ENCODE measurements around the gene MMP24.
A peak's percentile ranks its signal among the peaks of the same experiment; 100 is the strongest.

Gene MMP24

GRCh38 chr20:35277127-35277526 is 50.6 kb downstream of the MMP24 start:
- peaks cover 6% of the 10 kb centered on the region; the same call in 1 of the 2 replicates for H4K20me1 ChIP-seq (ENCODE audit: insufficient read depth, low read length)
- no peaks in the 10 kb centered on the region for H3K27me3 ChIP-seq (ENCODE audit: low read depth, low read length)
- peaks cover 46% of the 10 kb centered on the region for H3K36me3 ChIP-seq (replicated peaks; ENCODE audit: low read depth, low read length)
- peaks cover 23% of the 10 kb centered on the region for H3K4me1 ChIP-seq (ENCODE audit: low read length)
- TF ChIP-seq, protein P1, sequence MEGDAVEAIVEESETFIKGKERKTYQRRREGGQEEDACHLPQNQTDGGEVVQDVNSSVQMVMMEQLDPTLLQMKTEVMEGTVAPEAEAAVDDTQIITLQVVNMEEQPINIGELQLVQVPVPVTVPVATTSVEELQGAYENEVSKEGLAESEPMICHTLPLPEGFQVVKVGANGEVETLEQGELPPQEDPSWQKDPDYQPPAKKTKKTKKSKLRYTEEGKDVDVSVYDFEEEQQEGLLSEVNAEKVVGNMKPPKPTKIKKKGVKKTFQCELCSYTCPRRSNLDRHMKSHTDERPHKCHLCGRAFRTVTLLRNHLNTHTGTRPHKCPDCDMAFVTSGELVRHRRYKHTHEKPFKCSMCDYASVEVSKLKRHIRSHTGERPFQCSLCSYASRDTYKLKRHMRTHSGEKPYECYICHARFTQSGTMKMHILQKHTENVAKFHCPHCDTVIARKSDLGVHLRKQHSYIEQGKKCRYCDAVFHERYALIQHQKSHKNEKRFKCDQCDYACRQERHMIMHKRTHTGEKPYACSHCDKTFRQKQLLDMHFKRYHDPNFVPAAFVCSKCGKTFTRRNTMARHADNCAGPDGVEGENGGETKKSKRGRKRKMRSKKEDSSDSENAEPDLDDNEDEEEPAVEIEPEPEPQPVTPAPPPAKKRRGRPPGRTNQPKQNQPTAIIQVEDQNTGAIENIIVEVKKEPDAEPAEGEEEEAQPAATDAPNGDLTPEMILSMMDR (IDR thresholded peaks at IDR 0.05; ENCODE audit: low read depth, low read length) = no peak
- no peak for TF ChIP-seq EZH2phosphoT487 (IDR thresholded peaks at IDR 0.05; ENCODE audit: low read depth)
- H3K9ac ChIP-seq (ENCODE audit: low read length) = peak overlapping the region; percentile 97
- H3K4me2 ChIP-seq (ENCODE audit: low read length) = peak overlapping the region; percentile 99
- H3K79me2 ChIP-seq (ENCODE audit: low read length) = peaks cover 29% of the 10 kb centered on the region
- H3K27ac ChIP-seq (ENCODE audit: low read length) = peak overlapping the region; percentile 80
- H3K4me3 ChIP-seq (ENCODE audit: low read length) = peak overlapping the region; percentile 95
- H2AFZ ChIP-seq (ENCODE audit: low read depth, low read length) = no peak overlapping the region
- H3K9me3 ChIP-seq (ENCODE audit: insufficient read depth, low read length) = no peaks in the 10 kb centered on the region

GRCh38 chr20:35277531-35278395 is 51.3 kb downstream of the MMP24 start, which contains the start of gene MMP24OS:
Gene MMP24OS, minus strand, starts transcription at chr20:35278122. Its CDS starts 193 bp downstream, at chr20:35277929.
- peaks cover 35% of the 10 kb centered on the region for H3K79me2 ChIP-seq (ENCODE audit: low read length)
- H3K9me3 ChIP-seq (ENCODE audit: insufficient read depth, low read length) = no peaks in the 10 kb centered on the region
- H3K27ac ChIP-seq (ENCODE audit: low read length) = peak within 1 kb of the TSS; percentile 80
- H3K4me3 ChIP-seq (ENCODE audit: low read length) = peak within 1 kb of the TSS; percentile 95
- H3K4me1 ChIP-seq (ENCODE audit: low read length) = peaks cover 23% of the 10 kb centered on the region
- no peak for TF ChIP-seq EZH2phosphoT487 (IDR thresholded peaks at IDR 0.05; ENCODE audit: low read depth)
- TF ChIP-seq, protein P1 (IDR thresholded peaks at IDR 0.05; ENCODE audit: low read depth, low read length) = peak; percentile 40
- no peaks in the 10 kb centered on the region for H3K27me3 ChIP-seq (ENCODE audit: low read depth, low read length)
- H2AFZ ChIP-seq (ENCODE audit: low read depth, low read length) = no peak within 1 kb of the TSS
- H3K4me2 ChIP-seq (ENCODE audit: low read length) = peak within 1 kb of the TSS; percentile 99
- H4K20me1 ChIP-seq (ENCODE audit: insufficient read depth, low read length) = peaks cover 6% of the 10 kb centered on the region; the same call in 1 of the 2 replicates
- H3K9ac ChIP-seq (ENCODE audit: low read length) = peak within 1 kb of the TSS; percentile 97
- H3K36me3 ChIP-seq (replicated peaks; ENCODE audit: low read depth, low read length) = peaks cover 49% of the 10 kb centered on the region

DNA sequence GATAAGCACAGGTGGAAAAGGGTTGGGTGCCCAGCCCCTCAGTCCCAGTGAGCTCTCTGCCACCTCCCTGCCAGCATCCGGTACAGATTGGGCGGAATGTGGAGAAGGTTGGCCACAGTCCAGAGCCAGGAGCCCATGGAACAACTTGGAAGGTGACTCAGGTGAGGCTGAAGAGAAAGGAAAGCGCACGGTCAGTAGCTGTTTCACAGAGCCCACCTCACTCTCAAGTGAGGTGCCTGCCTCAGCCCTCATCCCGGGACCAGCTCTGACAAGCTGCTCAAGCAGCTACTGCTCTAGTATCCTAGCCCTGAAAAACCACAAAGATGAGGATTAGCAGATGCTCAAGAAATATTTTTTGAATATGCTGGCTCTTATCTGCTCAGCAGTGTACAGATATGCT is 52.5 kb downstream of the MMP24 start:
- no peak overlapping the region for H3K4me3 ChIP-seq (ENCODE audit: low read length)
- no peaks in the 10 kb centered on the region for H3K27me3 ChIP-seq (ENCODE audit: low read depth, low read length)
- H4K20me1 ChIP-seq (ENCODE audit: insufficient read depth, low read length) = peaks cover 6% of the 10 kb centered on the region; the same call in 1 of the 2 replicates
- peaks cover 48% of the 10 kb centered on the region for H3K79me2 ChIP-seq (ENCODE audit: low read length)
- H2AFZ ChIP-seq (ENCODE audit: low read depth, low read length) = no peak overlapping the region
- peaks cover 28% of the 10 kb centered on the region for H3K4me1 ChIP-seq (ENCODE audit: low read length)
- no peaks in the 10 kb centered on the region for H3K9me3 ChIP-seq (ENCODE audit: insufficient read depth, low read length)
- TF ChIP-seq EZH2phosphoT487 (IDR thresholded peaks at IDR 0.05; ENCODE audit: low read depth) = no peak
- TF ChIP-seq, protein P1 (IDR thresholded peaks at IDR 0.05; ENCODE audit: low read depth, low read length) = no peak
- H3K4me2 ChIP-seq (ENCODE audit: low read length) = no peak overlapping the region
- H3K36me3 ChIP-seq (replicated peaks; ENCODE audit: low read depth, low read length) = peaks cover 49% of the 10 kb centered on the region
- H3K27ac ChIP-seq (ENCODE audit: low read length) = peak overlapping the region; percentile 80
- no peak overlapping the region for H3K9ac ChIP-seq (ENCODE audit: low read length)

GRCh38 chr20:35279533-35280174 is 53.2 kb downstream of the MMP24 start:
- Histone ChIP-seq H3K9ac (ENCODE audit: low read length) (no peak overlapping the region), H3K27me3 (ENCODE audit: low read depth, low read length) (no peaks in the 10 kb centered on the region), H2AFZ (ENCODE audit: low read depth, low read length) (no peak overlapping the region), H3K9me3 (ENCODE audit: insufficient read depth, low read length) (no peaks in the 10 kb centered on the region), H3K36me3 (replicated peaks; ENCODE audit: low read depth, low read length) (peaks cover 49% of the 10 kb centered on the region), H3K4me2 (ENCODE audit: low read length) (peak overlapping the region; percentile 3; the same call in 1 of the 2 replicates), H3K4me1 (ENCODE audit: low read length) (peaks cover 28% of the 10 kb centered on the region), H4K20me1 (ENCODE audit: insufficient read depth, low read length) (peaks cover 6% of the 10 kb centered on the region; the same call in 1 of the 2 replicates), H3K27ac (ENCODE audit: low read length) (peak overlapping the region; percentile 31), H3K79me2 (ENCODE audit: low read length) (peaks cover 54% of the 10 kb centered on the region), H3K4me3 (ENCODE audit: low read length) (no peak overlapping the region)
- TF ChIP-seq, protein P1 (IDR thresholded peaks at IDR 0.05; ENCODE audit: low read depth, low read length) = no peak
- TF ChIP-seq EZH2phosphoT487 (IDR thresholded peaks at IDR 0.05; ENCODE audit: low read depth) = no peak
